Right lobe of liver (tissue), 4 donors: ENCODE measurements around the gene ARID4B.

ENCODE experiments used
- CTCF ChIP-seq, 4 donors: fragments of 200-600 bp in 3 of 4; fragments of 450-650 bp in 1 of 4; IDR thresholded peaks; one replicate each; pipeline versions ENCODE4 v1.5.1 to v1.8.0; 2016 to 2022; ENCODE audit warnings: antibody characterized with exemption in 4 of 4, mild to moderate bottlenecking in 2 of 4
- POLR2A ChIP-seq: fragments of 450-650 bp; IDR thresholded peaks from one replicate; pipeline ENCODE4 v1.6.1; 2017; ENCODE audit warnings: antibody characterized with exemption, mild to moderate bottlenecking
- donor health status: DM: no; HTN: no; CAD: no.
- donor health status: DM: no; HTN: no; CAD: no.
- donor health status: DM: no; HTN: yes; CAD: no.

- TF ChIP-seq POLR2A (no peak), CTCF (IDR thresholded peaks at IDR 0.05) (no peak)
Measured at GRCh38 chr1:235341334-235341733, 13.4 kb upstream of the ARID4B start.
